PC-9 (cell line): ENCODE results near the gene AKAP13.

Experiments
- CTCF ChIP-seq: fragments of 200-600 bp; sonication (generic); conservative IDR thresholded peaks from 2 replicates; pipeline ENCODE4 v1.6.1; 2017; ENCODE audit warnings: mixed run types, antibody characterized with exemption, mild to moderate bottlenecking, moderate library complexity
- EZH2 ChIP-seq: fragments of 200-600 bp; sonication (generic); IDR thresholded peaks from 2 replicates; pipeline ENCODE4 v1.8.0; 2017; ENCODE audit warnings: antibody characterized with exemption, low read depth

- TF ChIP-seq CTCF (no peak), EZH2 (no peak)
Measured at GRCh38 chr15:85692873-85693272, 312.5 kb downstream of the AKAP13 start.
